Activated B cell treated with CpG ODN at 0.5 μM for 24 hours (primary cell): ENCODE results near the gene ANKS6. TPM values are rescaled to one million over a fixed set of nuclear protein-coding genes. Genes with fewer than 3 reads are reported as not detected.
A peak's percentile ranks its signal among the peaks of the same experiment; 100 is the strongest.

Experiments
- ATAC-seq: fragments of 200-7000 bp; cut with Tn5 transposase; one replicate; pipeline ENCODE4 v1.10.0; 2021; ENCODE audit warnings: low read depth, mild to moderate bottlenecking, moderate library complexity
- CTCF ChIA-PET: fragments of 350-600 bp; sonication (Branson Sonifier 250); formaldehyde crosslinking; loops from one replicate; lab custom pipeline; 2021; ENCODE audit warnings: antibody characterized with exemption; lab: Charles Lee
- POLR2A ChIA-PET: fragments of 350-600 bp; sonication (Branson Sonifier 250); formaldehyde crosslinking; loops from one replicate; lab custom pipeline; 2021; ENCODE audit warnings: antibody characterized with exemption; lab: Charles Lee
- DNase-seq: peaks from one replicate; pipeline ENCODE4 v3.0.0; 2022
- H3K27ac Mint-ChIP-seq: one replicate; pipeline ENCODE4 v1.8.0; 2020; ENCODE audit warnings: mixed read lengths
- H3K27me3 Mint-ChIP-seq: one replicate; pipeline ENCODE4 v1.8.0; 2021; ENCODE audit warnings: mixed read lengths
- H3K36me3 Mint-ChIP-seq: one replicate; pipeline ENCODE4 v1.8.0; 2021; ENCODE audit warnings: low read depth, mixed read lengths
- H3K4me1 Mint-ChIP-seq: one replicate; pipeline ENCODE4 v1.8.0; 2021; ENCODE audit warnings: mixed read lengths
- H3K4me3 Mint-ChIP-seq: one replicate; pipeline ENCODE4 v1.8.0; 2020; ENCODE audit warnings: mild to moderate bottlenecking, mixed read lengths
- H3K9me3 Mint-ChIP-seq: one replicate; pipeline ENCODE4 v1.8.0; 2020; ENCODE audit warnings: mixed read lengths
- intact Hi-C: fragments of 100-400 bp; cut with micrococcal nuclease; formaldehyde crosslinking; loops from one replicate; pipeline ENCODE4 v1.15.1; 2024
- total RNA-seq: library from RNA; stranded (reverse); gene quantifications from 2 replicates; pipeline ENCODE4 v1.2.3, GENCODE V29; 2022
- TF ChIP-seq, protein P1 (sequence below): fragments of 200-600 bp; IDR thresholded peaks from one replicate; pipeline ENCODE4 v1.8.0; 2022; ENCODE audit warnings: antibody characterized with exemption, mild to moderate bottlenecking

ANKS6 gene
- total RNA-seq, 1 donor from 2014 or later = 14.8 TPM

DNA sequence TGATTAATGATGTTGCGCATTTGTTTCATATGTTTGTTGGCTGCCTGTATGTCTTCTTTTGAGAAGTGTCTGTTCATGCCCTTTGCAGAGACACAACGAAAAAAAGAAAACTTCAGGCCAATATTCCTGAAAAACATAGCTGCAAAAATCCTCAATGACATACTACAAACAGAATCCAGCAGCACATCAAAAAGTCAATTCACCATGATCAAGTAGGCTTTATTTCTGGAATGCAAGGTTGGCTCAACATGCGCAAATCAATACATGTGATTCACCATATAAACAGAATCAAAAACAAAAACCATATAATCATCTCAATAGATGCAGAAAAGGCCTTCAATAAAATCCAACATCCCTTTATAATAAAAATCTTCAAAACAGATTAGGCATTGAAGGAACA lies 1.9 kb upstream of the ANKS6 start:
- peaks cover 12% of the 10 kb centered on the region for H3K4me1 Mint-ChIP-seq
- H3K4me3 Mint-ChIP-seq = no peak overlapping the region
- ChIA-PET CTCF (interaction anchor here (0.6 to 1.1 kb wide), 2 partner anchors 9 to 10 kb away, joined by 3 read pairs; no protein-coding TSS in a partner anchor), POLR2A (no interaction called here)
- H3K27me3 Mint-ChIP-seq = peaks cover 7% of the 10 kb centered on the region
- no peak for DNase-seq
- H3K9me3 Mint-ChIP-seq = peaks cover 5% of the 10 kb centered on the region
- intact Hi-C loops = loop anchor here (5.0 to 10.0 kb wide), 5 partner anchors 606 to 1386 kb away; partner anchors contain the start of genes CORO2A, NCBP1, TDRD7 and TRIM14
- ATAC-seq = no peak
- TF ChIP-seq, protein P1, sequence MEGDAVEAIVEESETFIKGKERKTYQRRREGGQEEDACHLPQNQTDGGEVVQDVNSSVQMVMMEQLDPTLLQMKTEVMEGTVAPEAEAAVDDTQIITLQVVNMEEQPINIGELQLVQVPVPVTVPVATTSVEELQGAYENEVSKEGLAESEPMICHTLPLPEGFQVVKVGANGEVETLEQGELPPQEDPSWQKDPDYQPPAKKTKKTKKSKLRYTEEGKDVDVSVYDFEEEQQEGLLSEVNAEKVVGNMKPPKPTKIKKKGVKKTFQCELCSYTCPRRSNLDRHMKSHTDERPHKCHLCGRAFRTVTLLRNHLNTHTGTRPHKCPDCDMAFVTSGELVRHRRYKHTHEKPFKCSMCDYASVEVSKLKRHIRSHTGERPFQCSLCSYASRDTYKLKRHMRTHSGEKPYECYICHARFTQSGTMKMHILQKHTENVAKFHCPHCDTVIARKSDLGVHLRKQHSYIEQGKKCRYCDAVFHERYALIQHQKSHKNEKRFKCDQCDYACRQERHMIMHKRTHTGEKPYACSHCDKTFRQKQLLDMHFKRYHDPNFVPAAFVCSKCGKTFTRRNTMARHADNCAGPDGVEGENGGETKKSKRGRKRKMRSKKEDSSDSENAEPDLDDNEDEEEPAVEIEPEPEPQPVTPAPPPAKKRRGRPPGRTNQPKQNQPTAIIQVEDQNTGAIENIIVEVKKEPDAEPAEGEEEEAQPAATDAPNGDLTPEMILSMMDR = no peak
- H3K36me3 Mint-ChIP-seq = no peaks in the 10 kb centered on the region
- no peak overlapping the region for H3K27ac Mint-ChIP-seq

DNA sequence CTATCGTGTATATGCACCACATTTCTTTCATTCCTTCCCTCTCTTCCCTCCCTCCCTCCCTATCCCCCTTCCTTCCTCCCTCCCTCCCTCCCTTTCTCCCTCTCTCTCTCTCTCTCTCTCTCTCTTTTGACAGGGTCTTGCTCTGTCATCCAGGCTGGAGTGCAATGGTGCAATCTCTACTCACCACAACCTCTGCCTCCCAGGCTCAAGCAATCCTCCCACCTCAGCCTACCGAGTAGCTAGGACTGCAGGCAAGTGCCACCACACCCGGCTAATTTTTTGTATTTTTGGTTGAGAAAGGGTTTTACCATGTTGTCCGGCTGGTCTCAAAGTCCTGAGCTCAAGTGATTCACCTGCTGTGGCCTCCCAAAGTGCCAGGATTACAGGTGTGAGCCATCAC lies 1.1 kb upstream of the ANKS6 start:
- H3K36me3 Mint-ChIP-seq = no peaks in the 10 kb centered on the region
- no peak for DNase-seq
- H3K27ac Mint-ChIP-seq = no peak overlapping the region
- TF ChIP-seq, protein P1 = no peak
- ATAC-seq = no peak
- ChIA-PET CTCF (interaction anchor here (0.6 kb wide), 1 partner anchor 22 kb away, joined by 3 read pairs; no protein-coding TSS in a partner anchor), POLR2A (interaction anchor here (0.9 to 1.3 kb wide), 2 partner anchors 11 to 50 kb away, joined by 3 read pairs; no protein-coding TSS in a partner anchor)
- peaks cover 12% of the 10 kb centered on the region for H3K4me1 Mint-ChIP-seq
- H3K9me3 Mint-ChIP-seq = peaks cover 5% of the 10 kb centered on the region
- H3K27me3 Mint-ChIP-seq = peaks cover 6% of the 10 kb centered on the region
- peak overlapping the region; percentile 52 for H3K4me3 Mint-ChIP-seq
- intact Hi-C loops = loop anchor here (2.0 to 10.0 kb wide), 6 partner anchors 605 to 1385 kb away; partner anchors contain the start of genes CORO2A, NCBP1, TDRD7 and TRIM14

DNA sequence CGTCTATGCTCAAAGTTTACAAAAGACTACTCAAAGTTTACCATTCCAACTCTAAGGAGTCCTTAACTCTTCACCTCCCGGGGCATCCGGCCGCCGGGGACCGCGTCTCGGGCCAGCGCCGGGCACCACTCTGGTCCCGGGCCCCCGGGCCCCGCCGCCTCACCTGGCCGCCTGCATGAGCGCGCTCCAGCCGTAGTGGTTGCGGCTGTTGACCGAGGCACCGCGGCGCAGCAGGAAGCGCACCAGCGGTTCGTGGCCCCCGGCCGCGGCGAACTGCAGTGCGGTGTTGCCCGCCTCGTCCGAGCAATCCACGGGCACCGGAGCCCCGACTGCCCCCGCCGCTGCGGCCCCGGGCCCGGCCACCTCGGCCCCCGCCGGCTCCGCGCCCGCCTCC lies 388 bp downstream of the ANKS6 start:
- Mint-ChIP-seq H3K9me3 (peaks cover 5% of the 10 kb centered on the region), H3K27me3 (peaks cover 1% of the 10 kb centered on the region), H3K4me3 (peak overlapping the region; percentile 76), H3K27ac (no peak overlapping the region), H3K4me1 (peaks cover 16% of the 10 kb centered on the region), H3K36me3 (no peaks in the 10 kb centered on the region)
- POLR2A ChIA-PET = no interaction called here
- CTCF ChIA-PET = no interaction called here
- TF ChIP-seq, protein P1 = no peak
- peak; percentile 38 for ATAC-seq
- no peak for DNase-seq
- intact Hi-C loops = loop anchor here (1.0 to 10.0 kb wide), 7 partner anchors 11 to 1384 kb away; partner anchors contain the start of genes CORO2A, GALNT12, NCBP1 and TDRD7

DNA sequence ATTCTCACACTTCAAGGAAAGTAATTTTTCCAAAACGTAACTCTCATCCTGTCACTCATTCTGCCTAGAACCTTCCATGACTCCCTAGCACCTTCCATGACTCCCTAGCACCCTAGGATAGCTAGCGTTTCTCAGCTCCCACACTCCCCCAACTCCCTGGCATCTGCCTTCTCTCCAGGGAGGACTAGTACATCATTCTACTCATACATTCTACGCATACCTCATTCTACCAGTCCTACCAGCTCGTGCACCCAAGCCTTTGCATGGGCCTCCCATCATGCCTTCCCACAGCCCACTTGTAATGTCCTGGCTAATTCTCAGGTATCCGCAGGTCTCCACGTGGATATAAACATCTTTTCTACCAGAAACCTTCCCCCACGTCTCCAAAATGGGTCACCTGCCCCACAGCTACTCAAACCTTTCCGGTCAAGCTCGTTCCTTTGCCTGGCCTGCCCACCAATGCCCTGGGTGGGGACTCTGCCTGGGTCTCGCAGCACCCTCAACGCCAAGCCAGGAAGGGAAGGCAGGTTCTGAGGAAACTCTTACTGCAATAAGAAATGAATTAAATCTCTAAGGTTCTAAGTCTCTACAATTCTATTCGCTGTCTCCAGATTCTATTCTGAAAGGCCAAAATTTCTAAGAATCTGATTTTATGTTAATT lies 930 bp downstream of the ANKS6 start:
- ChIA-PET POLR2A (no interaction called here), CTCF (no interaction called here)
- Mint-ChIP-seq H3K9me3 (peaks cover 5% of the 10 kb centered on the region), H3K36me3 (no peaks in the 10 kb centered on the region), H3K4me3 (peak overlapping the region; percentile 76), H3K27ac (no peak overlapping the region), H3K27me3 (peaks cover 1% of the 10 kb centered on the region), H3K4me1 (peaks cover 16% of the 10 kb centered on the region)
- DNase-seq = no peak
- intact Hi-C loops = loop anchor here (5.0 to 10.0 kb wide), 5 partner anchors 603 to 1383 kb away; partner anchors contain the start of genes CORO2A, NCBP1, TDRD7 and TRIM14
- TF ChIP-seq, protein P1 = no peak
- no peak for ATAC-seq

DNA sequence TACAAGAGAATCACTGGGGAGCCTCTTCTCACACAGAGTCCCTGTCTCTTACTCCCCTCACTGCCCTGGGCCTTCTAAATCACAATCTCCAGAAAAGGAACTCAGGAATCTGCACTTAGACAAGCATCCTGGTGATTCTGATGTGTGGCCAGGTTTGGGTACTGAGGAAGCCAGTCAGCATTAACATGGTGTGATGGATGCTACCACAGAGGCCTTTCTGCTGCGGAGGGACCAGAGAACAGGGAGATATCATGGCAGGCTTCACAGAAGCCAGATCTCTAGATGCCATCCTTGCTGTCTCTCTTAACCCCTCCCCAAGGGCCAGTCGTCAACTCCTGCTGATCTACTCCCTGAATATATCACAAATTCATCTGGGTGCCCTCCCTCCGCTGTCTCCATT lies 1.6 kb downstream of the ANKS6 start:
- intact Hi-C loops = loop anchor here (5.0 to 10.0 kb wide), 5 partner anchors 603 to 1383 kb away; partner anchors contain the start of genes CORO2A, NCBP1, TDRD7 and TRIM14
- ATAC-seq (no peak), DNase-seq (no peak)
- POLR2A ChIA-PET = no interaction called here
- Mint-ChIP-seq H3K4me1 (peaks cover 16% of the 10 kb centered on the region), H3K27me3 (no peaks in the 10 kb centered on the region), H3K9me3 (peaks cover 5% of the 10 kb centered on the region), H3K27ac (no peak overlapping the region), H3K36me3 (no peaks in the 10 kb centered on the region), H3K4me3 (peak overlapping the region; percentile 76)
- TF ChIP-seq, protein P1 = no peak
- CTCF ChIA-PET = no interaction called here
